Activated naive CD8-positive, alpha-beta T cell (primary cell): Measurements from ENCODE around the gene IMP3.

ENCODE experiments used
- H3K27ac Mint-ChIP-seq: one replicate; pipeline ENCODE4 v1.8.0; 2021; ENCODE audit warnings: mixed read lengths
- H3K27me3 Mint-ChIP-seq: one replicate; pipeline ENCODE4 v1.8.0; 2021; ENCODE audit warnings: mixed read lengths
- H3K36me3 Mint-ChIP-seq: one replicate; pipeline ENCODE4 v1.8.0; 2021; ENCODE audit warnings: mixed read lengths
- H3K4me1 Mint-ChIP-seq: one replicate; pipeline ENCODE4 v1.8.0; 2021; ENCODE audit warnings: low read depth, mixed read lengths
- H3K4me3 Mint-ChIP-seq: one replicate; pipeline ENCODE4 v1.8.0; 2021; ENCODE audit warnings: mild to moderate bottlenecking, mixed read lengths
- H3K9me3 Mint-ChIP-seq: one replicate; pipeline ENCODE4 v1.8.0; 2021; ENCODE audit warnings: low read depth, mixed read lengths

The IMP3 gene

GRCh38 chr15:75625542-75626347, 14.3 kb downstream of the IMP3 start, which contains the start of gene SNUPN:
TSS of gene SNUPN (minus strand) at chr15:75625725. CDS start at chr15:75621051, 4,674 bp downstream.
- peak within 1 kb of the TSS; percentile 91 for H3K4me3 Mint-ChIP-seq
- H3K36me3 Mint-ChIP-seq = peaks cover 4% of the 10 kb centered on the region
- H3K27me3 Mint-ChIP-seq = no peaks in the 10 kb centered on the region
- H3K4me1 Mint-ChIP-seq = peaks cover 35% of the 10 kb centered on the region
- H3K27ac Mint-ChIP-seq = peak within 1 kb of the TSS; percentile 93
- H3K9me3 Mint-ChIP-seq = no peaks in the 10 kb centered on the region

GRCh38 chr15:75622505-75622904, 17.5 kb downstream of the IMP3 start:
- H3K36me3 Mint-ChIP-seq = peaks cover 6% of the 10 kb centered on the region
- no peaks in the 10 kb centered on the region for H3K27me3 Mint-ChIP-seq
- no peaks in the 10 kb centered on the region for H3K9me3 Mint-ChIP-seq
- H3K4me1 Mint-ChIP-seq = peaks cover 47% of the 10 kb centered on the region
- peak overlapping the region; percentile 84 for H3K27ac Mint-ChIP-seq
- peak overlapping the region; percentile 42 for H3K4me3 Mint-ChIP-seq

GRCh38 chr15:75620841-75621391, 19.1 kb downstream of the IMP3 start:
- Mint-ChIP-seq H3K36me3 (peaks cover 13% of the 10 kb centered on the region), H3K27me3 (no peaks in the 10 kb centered on the region), H3K4me1 (peaks cover 42% of the 10 kb centered on the region), H3K4me3 (peak overlapping the region; percentile 74), H3K9me3 (no peaks in the 10 kb centered on the region), H3K27ac (peak overlapping the region; percentile 93)

GRCh38 chr15:75620058-75620820, 19.8 kb downstream of the IMP3 start:
- Mint-ChIP-seq H3K9me3 (no peaks in the 10 kb centered on the region), H3K27me3 (no peaks in the 10 kb centered on the region), H3K27ac (peak overlapping the region; percentile 93), H3K4me1 (peaks cover 42% of the 10 kb centered on the region), H3K4me3 (peak overlapping the region; percentile 74), H3K36me3 (peaks cover 15% of the 10 kb centered on the region)

- no peaks in the 10 kb centered on the region for H3K9me3 Mint-ChIP-seq
- H3K4me1 Mint-ChIP-seq = peaks cover 31% of the 10 kb centered on the region
- H3K36me3 Mint-ChIP-seq = peaks cover 26% of the 10 kb centered on the region
- no peak overlapping the region for H3K27ac Mint-ChIP-seq
- H3K27me3 Mint-ChIP-seq = no peaks in the 10 kb centered on the region
- H3K4me3 Mint-ChIP-seq = no peak overlapping the region
These were observed 23.3 kb downstream of the IMP3 start for GRCh38 chr15:75616766-75617165.

GRCh38 chr15:75606711-75607699, 33.0 kb downstream of the IMP3 start:
- Mint-ChIP-seq H3K4me1 (peaks cover 50% of the 10 kb centered on the region), H3K9me3 (no peaks in the 10 kb centered on the region), H3K27me3 (no peaks in the 10 kb centered on the region), H3K4me3 (peak overlapping the region; percentile 61), H3K27ac (peak overlapping the region; percentile 86), H3K36me3 (peaks cover 21% of the 10 kb centered on the region)

- H3K4me1 Mint-ChIP-seq = peaks cover 52% of the 10 kb centered on the region
- H3K9me3 Mint-ChIP-seq = no peaks in the 10 kb centered on the region
- peaks cover 20% of the 10 kb centered on the region for H3K36me3 Mint-ChIP-seq
- H3K27ac Mint-ChIP-seq = peak overlapping the region; percentile 86
- H3K4me3 Mint-ChIP-seq = peak overlapping the region; percentile 51
- H3K27me3 Mint-ChIP-seq = no peaks in the 10 kb centered on the region
These were observed 34.0 kb downstream of the IMP3 start for GRCh38 chr15:75606026-75606425.

GRCh38 chr15:75599401-75599800, 40.6 kb downstream of the IMP3 start:
- Mint-ChIP-seq H3K4me3 (no peak overlapping the region), H3K36me3 (peaks cover 23% of the 10 kb centered on the region), H3K4me1 (peaks cover 25% of the 10 kb centered on the region), H3K9me3 (no peaks in the 10 kb centered on the region), H3K27ac (no peak overlapping the region), H3K27me3 (no peaks in the 10 kb centered on the region)

- no peaks in the 10 kb centered on the region for H3K9me3 Mint-ChIP-seq
- H3K27me3 Mint-ChIP-seq = no peaks in the 10 kb centered on the region
- H3K4me1 Mint-ChIP-seq = peaks cover 22% of the 10 kb centered on the region
- no peak overlapping the region for H3K4me3 Mint-ChIP-seq
- no peak overlapping the region for H3K27ac Mint-ChIP-seq
- peaks cover 22% of the 10 kb centered on the region for H3K36me3 Mint-ChIP-seq
These were observed 41.7 kb downstream of the IMP3 start for GRCh38 chr15:75598361-75598760.

- Mint-ChIP-seq H3K36me3 (peaks cover 22% of the 10 kb centered on the region), H3K27ac (no peak overlapping the region), H3K4me1 (peaks cover 22% of the 10 kb centered on the region), H3K4me3 (no peak overlapping the region), H3K9me3 (no peaks in the 10 kb centered on the region), H3K27me3 (no peaks in the 10 kb centered on the region)
These were observed 42.2 kb downstream of the IMP3 start for GRCh38 chr15:75597667-75598341.

- no peak overlapping the region for H3K27ac Mint-ChIP-seq
- H3K36me3 Mint-ChIP-seq = peaks cover 24% of the 10 kb centered on the region
These were observed 43.2 kb downstream of the IMP3 start for GRCh38 chr15:75596703-75597345.

GRCh38 chr15:75594276-75594675, 45.7 kb downstream of the IMP3 start:
- H3K4me1 Mint-ChIP-seq = peaks cover 29% of the 10 kb centered on the region
- no peak overlapping the region for H3K27ac Mint-ChIP-seq
- H3K27me3 Mint-ChIP-seq = no peaks in the 10 kb centered on the region
- H3K9me3 Mint-ChIP-seq = no peaks in the 10 kb centered on the region
- peaks cover 23% of the 10 kb centered on the region for H3K36me3 Mint-ChIP-seq
- H3K4me3 Mint-ChIP-seq = no peak overlapping the region

More at GRCh38 chr15:75596703-75597345, 43.2 kb downstream of the IMP3 start:
- H3K27me3 Mint-ChIP-seq = no peaks in the 10 kb centered on the region
- H3K4me3 Mint-ChIP-seq = no peak overlapping the region
- H3K4me1 Mint-ChIP-seq = peaks cover 22% of the 10 kb centered on the region
- H3K9me3 Mint-ChIP-seq = no peaks in the 10 kb centered on the region

GRCh38 chr15:75591655-75592364, 48.2 kb downstream of the IMP3 start:
- peaks cover 12% of the 10 kb centered on the region for H3K4me1 Mint-ChIP-seq
- no peaks in the 10 kb centered on the region for H3K9me3 Mint-ChIP-seq
- H3K4me3 Mint-ChIP-seq = no peak overlapping the region
- no peaks in the 10 kb centered on the region for H3K27me3 Mint-ChIP-seq
- H3K27ac Mint-ChIP-seq = no peak overlapping the region
- H3K36me3 Mint-ChIP-seq = peaks cover 14% of the 10 kb centered on the region
